SK-N-SH (cell line): ENCODE measurements around the gene CLCN2. TPM values are rescaled to one million over a fixed set of nuclear protein-coding genes. Genes with fewer than 3 reads are reported as not detected.

Experiments used
- CTCF ChIA-PET: fragments of 300-600, 350-600 bp; formaldehyde crosslinking; extraction: SDS; loops from one replicate; lab custom pipeline; 2021; lab: Yijun Ruan, JAX
- POLR2A ChIA-PET: fragments of 350-600 bp; sonication (Branson Sonifier 250); formaldehyde crosslinking; extraction: SDS; loops from one replicate; lab custom pipeline; 2020; ENCODE audit warnings: antibody characterized with exemption, inconsistent platforms; lab: Yijun Ruan, JAX
- DNase-seq: peaks from one replicate; pipeline ENCODE4 v3.0.0; 2012
- H2AFZ ChIP-seq: fragments of 200-600 bp; sonication (generic); 2 replicates; pipeline ENCODE4 v1.8.1; 2016; ENCODE audit warnings: antibody characterized with exemption, mild to moderate bottlenecking, low read depth
- H3F3A ChIP-seq: fragments of 200-600 bp; sonication (generic); replicated peaks from 2 replicates; pipeline ENCODE3; 2016; ENCODE audit warnings: antibody characterized with exemption, mild to moderate bottlenecking; ENCODE audit not compliant: insufficient read depth
- H3K27ac ChIP-seq, 2 experiments: fragments of 200-500 bp in 1 of 2; fragments of 200-600 bp in 1 of 2; sonication (Bioruptor generic) in 1 of 2; sonication (generic), shearing (Covaris generic) in 1 of 2; 2 replicates each; pipeline versions ENCODE4 v1.5.1 to v1.6.1; 2014 to 2016; ENCODE audit warnings: low read depth in 2 of 2, inconsistent platforms in 1 of 2, low read length in 1 of 2, mild to moderate bottlenecking in 1 of 2, mixed read lengths in 1 of 2
- H3K27me3 ChIP-seq: fragments of 200-600 bp; sonication (generic), shearing (Covaris generic); 2 replicates; pipeline ENCODE4 v1.6.1; 2016; ENCODE audit warnings: mixed run types; ENCODE audit not compliant: insufficient read depth
- H3K36me3 ChIP-seq, 2 experiments: fragments of 200-500 bp in 1 of 2; fragments of 200-600 bp in 1 of 2; sonication (Bioruptor generic) in 1 of 2; sonication (generic) in 1 of 2; replicated peaks in 1 of 2; 2 replicates each; pipeline versions ENCODE3 to v1.5.1; 2014 to 2016; ENCODE audit warnings: low read length in 1 of 2, mild to moderate bottlenecking in 1 of 2; ENCODE audit not compliant: insufficient read depth in 2 of 2, control insufficient read depth in 1 of 2
- H3K4me1 ChIP-seq, 2 experiments: fragments of 200-500 bp in 1 of 2; fragments of 200-600 bp in 1 of 2; sonication (Bioruptor generic) in 1 of 2; sonication (generic), shearing (Covaris generic) in 1 of 2; 2 replicates each; pipeline versions ENCODE4 v1.5.1 to v1.6.1; 2014 to 2016; ENCODE audit warnings: low read depth in 1 of 2, low read length in 1 of 2, mixed run types in 1 of 2; ENCODE audit not compliant: insufficient read depth in 2 of 2, control insufficient read depth in 1 of 2
- H3K4me2 ChIP-seq: fragments of 200-600 bp; sonication (generic), shearing (Covaris generic); 2 replicates; pipeline ENCODE4 v1.6.1; 2017; ENCODE audit warnings: mixed run types
- H3K4me3 ChIP-seq, 2 experiments: fragments of 200-500 bp in 1 of 2; fragments of 200-600 bp in 1 of 2; sonication (Bioruptor generic) in 1 of 2; sonication (generic), shearing (Covaris generic) in 1 of 2; 2 replicates each; pipeline versions ENCODE4 v1.5.1 to v1.8.1; 2014 to 2016; ENCODE audit warnings: low read depth in 2 of 2, inconsistent platforms in 1 of 2, low read length in 1 of 2, mild to moderate bottlenecking in 1 of 2, mixed read lengths in 1 of 2, moderate library complexity in 1 of 2
- H3K79me2 ChIP-seq: fragments of 200-600 bp; sonication (generic); 2 replicates; pipeline ENCODE4 v1.8.1; 2017; ENCODE audit warnings: mild to moderate bottlenecking; ENCODE audit not compliant: insufficient read depth
- H3K9ac ChIP-seq: fragments of 200-600 bp; sonication (generic); 2 replicates; pipeline ENCODE4 v1.6.1; 2017; ENCODE audit warnings: mixed run types
- H3K9me2 ChIP-seq: fragments of 200-600 bp; sonication (generic); 2 replicates; pipeline ENCODE4 v1.6.1; 2017; ENCODE audit warnings: mixed run types
- H3K9me3 ChIP-seq: fragments of 200-600 bp; sonication (generic); 2 replicates; pipeline ENCODE4 v1.6.1; 2017; ENCODE audit warnings: mixed run types, mild to moderate bottlenecking, moderate library complexity
- H4K20me1 ChIP-seq: fragments of 200-600 bp; sonication (generic); 2 replicates; pipeline ENCODE4 v1.6.1; 2017; ENCODE audit warnings: mild to moderate bottlenecking, mixed run types; ENCODE audit not compliant: insufficient read depth
- CTCF ChIP-seq: fragments of 200-600 bp; sonication (generic); IDR thresholded peaks from 2 replicates; pipeline ENCODE4 v1.6.1; 2017; ENCODE audit warnings: antibody characterized with exemption, mild to moderate bottlenecking, moderate library complexity
- EZH2phosphoT487 ChIP-seq: fragments of 200-600 bp; sonication (generic); IDR thresholded peaks from 2 replicates; pipeline ENCODE4 v1.6.1; 2017; ENCODE audit warnings: low read depth, mixed run types, mild to moderate bottlenecking, antibody characterized with exemption, moderate library complexity, borderline replicate concordance
- FOSL2 ChIP-seq: IDR thresholded peaks from 2 replicates; pipeline ENCODE4 v1.4.0; 2012; ENCODE audit warnings: low read depth, mild to moderate bottlenecking, moderate library complexity, borderline replicate concordance
- GABPA ChIP-seq: IDR thresholded peaks from 2 replicates; pipeline ENCODE4 v1.4.0; 2012; ENCODE audit warnings: low read depth, mild to moderate bottlenecking
- NFIC ChIP-seq: IDR thresholded peaks from 2 replicates; pipeline ENCODE4 v1.4.0; 2012; ENCODE audit warnings: borderline replicate concordance
- RAD21 ChIP-seq: IDR thresholded peaks from 2 replicates; pipeline ENCODE4 v1.6.1; 2012; ENCODE audit warnings: mild to moderate bottlenecking, low read length
- RFX5 ChIP-seq: IDR thresholded peaks from 2 replicates; pipeline ENCODE4 v1.6.1; 2012; ENCODE audit warnings: mild to moderate bottlenecking, improper control_type of control experiment, low read length
- SMC3 ChIP-seq: IDR thresholded peaks from 2 replicates; pipeline ENCODE4 v1.6.1; 2012; ENCODE audit warnings: low read depth, low read length, improper control_type of control experiment
- TAF1 ChIP-seq: IDR thresholded peaks from 2 replicates; pipeline ENCODE4 v1.6.1; 2012; ENCODE audit warnings: low read depth, mild to moderate bottlenecking, low read length, moderate library complexity, borderline replicate concordance
- TCF12 ChIP-seq: IDR thresholded peaks from 2 replicates; pipeline ENCODE4 v1.4.0; 2012
- TEAD4 ChIP-seq: IDR thresholded peaks from 2 replicates; pipeline ENCODE4 v1.4.0; 2012; ENCODE audit warnings: mild to moderate bottlenecking, borderline replicate concordance; ENCODE audit not compliant: insufficient read depth
- ZBTB33 ChIP-seq: IDR thresholded peaks from 2 replicates; pipeline ENCODE4 v1.4.0; 2012; ENCODE audit warnings: low read depth, borderline replicate concordance
- WGBS: methylation state at CpG from one replicate; pipeline ENCODE4 v1.1.6; 2017; ENCODE audit warnings: low lambda C conversion rate; 5-methylcytosine and 5-hydroxymethylcytosine counted together
- polyA plus RNA-seq, 3 experiments: library from polyadenylated mRNA; depleted of rRNA; stranded (reverse); fragments of >200 nt; gene quantifications; 2 replicates each; pipeline ENCODE4 v1.2.3, GENCODE V29; 2012
- TF ChIP-seq, protein P1 (sequence below): IDR thresholded peaks from 2 replicates; pipeline ENCODE4 v1.6.1; 2012; ENCODE audit warnings: mild to moderate bottlenecking, low read depth, low read length, moderate library complexity
- TF ChIP-seq, protein P2 (sequence below): IDR thresholded peaks from 2 replicates; pipeline ENCODE4 v1.4.0; 2012; ENCODE audit warnings: low read depth
- TF ChIP-seq, protein P3 (sequence below): fragments of 150-350 bp; IDR thresholded peaks from 2 replicates; pipeline ENCODE4 v1.6.1; 2017; ENCODE audit warnings: antibody characterized with exemption, low read length, low read depth, borderline replicate concordance

CLCN2 gene
- polyA plus RNA-seq, 1 of the 3 experiments (the other 2 are of a cell fraction): 9.1 TPM

DNA sequence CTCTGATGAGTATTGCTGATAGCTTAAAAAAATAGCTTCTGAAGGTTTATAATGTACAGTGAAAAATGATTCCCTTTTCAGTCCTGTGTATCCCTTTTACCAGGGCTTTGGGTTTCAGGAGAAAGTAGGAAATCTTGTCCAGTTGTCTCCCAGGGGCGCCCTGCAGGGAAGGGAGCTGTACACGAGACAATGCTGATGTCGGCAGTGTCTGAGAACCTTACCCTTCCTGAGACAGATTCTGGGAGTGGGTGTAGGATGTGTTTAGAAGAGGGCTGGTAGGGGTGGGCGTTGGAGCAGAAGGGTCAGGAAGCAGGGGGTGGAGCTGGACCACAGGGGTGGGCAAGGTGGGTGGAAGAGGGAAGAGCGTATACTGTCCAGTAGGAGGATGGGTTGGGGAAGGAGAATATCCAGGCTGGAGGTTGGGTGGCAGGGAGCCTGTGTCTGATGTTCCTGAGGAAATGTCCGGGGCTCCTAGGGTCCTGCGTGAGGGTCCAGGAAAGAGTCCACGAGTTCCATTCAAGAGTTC, 11.0 kb upstream of the CLCN2 start:
- Histone ChIP-seq H3K79me2 (no peaks in the 10 kb centered on the region), H2AFZ (no peak overlapping the region), H3F3A (peaks cover 34% of the 10 kb centered on the region), H4K20me1 (peaks cover 24% of the 10 kb centered on the region), H3K9me3 (no peaks in the 10 kb centered on the region), H3K27me3 (no peaks in the 10 kb centered on the region), H3K27ac (no peak overlapping the region), H3K4me1 (peaks cover 0 to 26% of the 10 kb centered on the region in 2 experiments; a peak in 3 of 4 replicates), H3K4me3 (no peak overlapping the region), H3K9me2 (no peaks in the 10 kb centered on the region), H3K4me2 (0 out of 2 replicates have a peak overlapping the region, but pooled peaks have one; percentile 19), H3K36me3 (peaks cover 13 to 20% of the 10 kb centered on the region in 2 experiments), H3K9ac (no peak overlapping the region)
- WGBS: 86% methylated on average over 8 of the region's 8 CpGs
- DNase-seq: no peak
- CTCF ChIA-PET: interaction anchor here (0.7 to 11.1 kb wide), 37 partner anchors 9 to 414 kb away, joined by 3 to 165 read pairs (median 6); partner anchors contain the start of gene CHRD
- POLR2A ChIA-PET: interaction anchor here (1.2 kb wide), 1 partner anchor 11 kb away, joined by 3 read pairs; no protein-coding TSS in a partner anchor
- TF ChIP-seq SMC3 (no peak), CTCF (no peak), ZBTB33 (no peak), RAD21 (no peak), NFIC (no peak), TEAD4 (no peak), RFX5 (no peak), TAF1 (no peak), EZH2phosphoT487 (no peak), TCF12 (no peak), FOSL2 (no peak), GABPA (no peak)
- TF ChIP-seq, protein P1, sequence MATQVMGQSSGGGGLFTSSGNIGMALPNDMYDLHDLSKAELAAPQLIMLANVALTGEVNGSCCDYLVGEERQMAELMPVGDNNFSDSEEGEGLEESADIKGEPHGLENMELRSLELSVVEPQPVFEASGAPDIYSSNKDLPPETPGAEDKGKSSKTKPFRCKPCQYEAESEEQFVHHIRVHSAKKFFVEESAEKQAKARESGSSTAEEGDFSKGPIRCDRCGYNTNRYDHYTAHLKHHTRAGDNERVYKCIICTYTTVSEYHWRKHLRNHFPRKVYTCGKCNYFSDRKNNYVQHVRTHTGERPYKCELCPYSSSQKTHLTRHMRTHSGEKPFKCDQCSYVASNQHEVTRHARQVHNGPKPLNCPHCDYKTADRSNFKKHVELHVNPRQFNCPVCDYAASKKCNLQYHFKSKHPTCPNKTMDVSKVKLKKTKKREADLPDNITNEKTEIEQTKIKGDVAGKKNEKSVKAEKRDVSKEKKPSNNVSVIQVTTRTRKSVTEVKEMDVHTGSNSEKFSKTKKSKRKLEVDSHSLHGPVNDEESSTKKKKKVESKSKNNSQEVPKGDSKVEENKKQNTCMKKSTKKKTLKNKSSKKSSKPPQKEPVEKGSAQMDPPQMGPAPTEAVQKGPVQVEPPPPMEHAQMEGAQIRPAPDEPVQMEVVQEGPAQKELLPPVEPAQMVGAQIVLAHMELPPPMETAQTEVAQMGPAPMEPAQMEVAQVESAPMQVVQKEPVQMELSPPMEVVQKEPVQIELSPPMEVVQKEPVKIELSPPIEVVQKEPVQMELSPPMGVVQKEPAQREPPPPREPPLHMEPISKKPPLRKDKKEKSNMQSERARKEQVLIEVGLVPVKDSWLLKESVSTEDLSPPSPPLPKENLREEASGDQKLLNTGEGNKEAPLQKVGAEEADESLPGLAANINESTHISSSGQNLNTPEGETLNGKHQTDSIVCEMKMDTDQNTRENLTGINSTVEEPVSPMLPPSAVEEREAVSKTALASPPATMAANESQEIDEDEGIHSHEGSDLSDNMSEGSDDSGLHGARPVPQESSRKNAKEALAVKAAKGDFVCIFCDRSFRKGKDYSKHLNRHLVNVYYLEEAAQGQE: no peak
- TF ChIP-seq, protein P2, sequence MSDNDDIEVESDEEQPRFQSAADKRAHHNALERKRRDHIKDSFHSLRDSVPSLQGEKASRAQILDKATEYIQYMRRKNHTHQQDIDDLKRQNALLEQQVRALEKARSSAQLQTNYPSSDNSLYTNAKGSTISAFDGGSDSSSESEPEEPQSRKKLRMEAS: no peak
- TF ChIP-seq, protein P3, sequence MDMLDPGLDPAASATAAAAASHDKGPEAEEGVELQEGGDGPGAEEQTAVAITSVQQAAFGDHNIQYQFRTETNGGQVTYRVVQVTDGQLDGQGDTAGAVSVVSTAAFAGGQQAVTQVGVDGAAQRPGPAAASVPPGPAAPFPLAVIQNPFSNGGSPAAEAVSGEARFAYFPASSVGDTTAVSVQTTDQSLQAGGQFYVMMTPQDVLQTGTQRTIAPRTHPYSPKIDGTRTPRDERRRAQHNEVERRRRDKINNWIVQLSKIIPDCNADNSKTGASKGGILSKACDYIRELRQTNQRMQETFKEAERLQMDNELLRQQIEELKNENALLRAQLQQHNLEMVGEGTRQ: no peak
